GM11168 (cell line): ENCODE measurements around the gene FAM9B.
"Not testable (repeated sequence)": the region's sequence is repeated elsewhere in the genome, so short reads cannot be mapped to it uniquely, and the experiment has no call there.

Source experiments
- in situ Hi-C: fragments of 300-500 bp; cut with MboI; formaldehyde crosslinking; loops from one replicate; pipeline ENCODE4 v1.12.0; 2022; ENCODE audit warnings: low sequenced_read_pairs; ENCODE audit not compliant: unreplicated experiment

The FAM9B gene

GRCh38 chrX:9033989-9034388, at the start of gene FAM9B:
TSS of gene FAM9B (minus strand) at chrX:9034127. CDS start at chrX:9032986, 1,141 bp downstream.
- in situ Hi-C loops = no loop called here

- in situ Hi-C loops = no loop called here
Observed at GRCh38 chrX:9081271-9081670, 47.3 kb upstream of the FAM9B start.

GRCh38 chrX:9074326-9074725, 40.4 kb upstream of the FAM9B start:
- in situ Hi-C loops = no loop called here

- in situ Hi-C loops = no loop called here
Observed at GRCh38 chrX:9072281-9072680, 38.4 kb upstream of the FAM9B start.

- in situ Hi-C loops = no loop called here
Observed at GRCh38 chrX:9071031-9071650, 37.2 kb upstream of the FAM9B start.

GRCh38 chrX:9069573-9069972, 35.6 kb upstream of the FAM9B start:
- in situ Hi-C loops = no loop called here

- in situ Hi-C loops = no loop called here
Observed at GRCh38 chrX:9064694-9065093, 30.8 kb upstream of the FAM9B start.

DNA sequence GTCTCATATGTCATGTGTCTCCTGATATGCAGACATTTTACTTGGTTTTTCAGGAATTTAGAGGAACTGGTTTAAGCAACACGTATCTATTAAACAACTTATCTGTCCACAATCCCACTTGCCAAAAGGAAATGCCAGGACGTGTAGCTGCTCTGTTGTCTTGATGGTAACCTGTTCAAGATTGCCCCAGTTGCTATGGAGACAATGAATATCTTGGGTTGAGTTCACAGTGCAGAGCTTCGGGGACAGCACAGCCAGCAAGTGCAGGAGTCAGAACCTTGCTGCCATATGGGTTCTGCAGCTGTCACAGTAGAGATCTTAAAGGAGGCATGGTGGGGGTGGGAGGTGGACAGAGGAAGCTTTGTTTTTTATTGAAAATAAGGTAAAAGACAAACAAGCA, 28.7 kb upstream of the FAM9B start:
- in situ Hi-C loops = no loop called here

DNA sequence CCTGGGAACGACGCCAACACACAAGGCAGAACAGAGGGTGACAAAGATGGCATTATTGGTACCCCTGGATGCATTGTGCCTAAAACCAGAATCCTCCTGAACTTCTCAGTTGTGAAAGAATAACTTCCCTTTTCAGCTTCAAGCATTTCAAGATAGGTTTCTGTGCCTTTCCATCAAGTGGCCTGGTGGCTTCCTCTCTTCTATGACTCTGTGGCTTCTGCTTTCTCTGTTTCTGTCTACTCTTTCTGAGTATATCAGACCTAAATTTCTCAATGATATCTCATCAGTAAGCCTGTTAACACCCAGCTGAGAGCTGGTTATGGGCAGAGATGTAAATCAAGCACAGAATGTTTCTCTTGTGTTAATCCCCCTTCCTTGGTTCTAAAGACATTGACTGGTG, 21.4 kb upstream of the FAM9B start:
- in situ Hi-C loops = no loop called here

- in situ Hi-C loops = no loop called here
Observed at GRCh38 chrX:9052081-9052480, 18.2 kb upstream of the FAM9B start.

DNA sequence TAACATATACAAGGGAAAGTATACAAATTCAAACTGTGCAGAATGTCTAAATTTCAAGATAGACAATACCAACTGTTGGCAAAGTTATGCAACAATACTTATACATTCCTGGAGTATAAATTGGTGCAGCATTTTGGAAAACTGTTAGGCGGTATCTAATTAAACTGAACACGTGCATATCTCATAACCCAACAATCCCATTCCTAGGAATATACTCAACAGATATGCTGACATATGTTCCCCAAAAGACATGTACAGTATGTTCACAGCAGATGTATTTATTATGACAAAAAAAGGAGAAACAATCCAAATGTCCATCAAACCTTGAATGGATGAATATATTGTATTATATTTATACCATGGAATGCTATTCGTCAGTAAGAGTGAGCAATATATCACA, 16.4 kb upstream of the FAM9B start:
- in situ Hi-C loops = no loop called here

DNA sequence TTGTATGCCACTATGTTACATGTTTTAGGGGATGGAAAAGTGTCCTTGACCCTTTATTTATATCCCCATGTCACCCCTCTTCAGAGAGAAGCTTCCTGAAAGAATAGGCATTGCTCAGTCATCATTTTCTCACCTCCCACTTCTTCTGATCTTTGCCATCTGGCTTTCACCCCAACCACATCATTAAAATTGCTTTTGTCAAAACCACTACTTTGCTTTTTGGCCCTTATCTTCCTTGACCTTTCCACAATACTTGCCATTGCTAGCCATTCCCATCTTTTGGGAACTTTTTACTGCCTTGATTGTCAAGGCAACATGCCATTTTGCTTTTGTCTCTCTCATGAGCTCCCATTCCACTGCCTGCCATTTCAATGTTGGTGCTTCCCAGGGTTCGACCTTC, 14.9 kb upstream of the FAM9B start:
- in situ Hi-C loops = no loop called here

DNA sequence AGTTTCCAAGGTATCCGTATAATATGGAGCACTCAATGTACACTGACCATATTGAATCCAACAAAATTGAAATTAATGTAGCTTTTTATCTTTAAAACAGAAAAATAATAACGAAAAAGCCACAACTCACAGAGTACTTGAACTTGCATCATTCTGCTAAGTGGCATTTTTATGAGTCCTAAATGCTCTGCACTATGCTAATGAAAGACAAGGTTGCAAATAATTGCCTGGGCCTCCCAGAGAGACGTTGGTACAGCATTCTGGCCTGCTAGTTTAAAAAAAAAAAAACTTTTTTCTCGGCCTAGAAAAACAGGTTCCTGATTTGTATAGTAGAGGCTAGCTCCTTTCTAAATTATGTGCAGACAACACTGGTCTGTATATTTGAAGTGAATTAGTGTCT, 4.3 kb upstream of the FAM9B start:
- in situ Hi-C loops = no loop called here

- in situ Hi-C loops = no loop called here
Observed at GRCh38 chrX:9037296-9037695, 3.4 kb upstream of the FAM9B start.

DNA sequence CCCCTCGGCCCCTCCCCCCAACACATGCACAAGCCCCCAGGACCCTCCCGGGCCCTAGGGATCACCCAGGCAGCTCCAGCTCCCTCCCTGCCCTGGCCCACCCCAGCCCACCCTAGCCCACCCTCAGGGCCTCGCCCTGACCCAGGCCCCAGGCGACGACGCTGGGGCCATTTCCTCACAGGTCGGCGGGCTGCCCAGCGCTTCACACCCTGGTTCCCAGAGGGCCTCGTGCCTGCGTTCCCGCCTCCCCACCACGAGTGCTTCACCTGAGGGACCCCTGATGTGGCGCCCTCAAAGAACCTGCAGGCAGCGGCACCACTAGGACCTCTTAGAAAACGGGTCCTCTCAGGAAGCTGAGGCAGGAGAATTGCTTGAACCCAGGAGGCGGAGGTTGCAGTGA, 341 bp downstream of the FAM9B start:
- in situ Hi-C loops = no loop called here

- in situ Hi-C loops = no loop called here
Observed at GRCh38 chrX:9033179-9033578, 748 bp downstream of the FAM9B start.

DNA sequence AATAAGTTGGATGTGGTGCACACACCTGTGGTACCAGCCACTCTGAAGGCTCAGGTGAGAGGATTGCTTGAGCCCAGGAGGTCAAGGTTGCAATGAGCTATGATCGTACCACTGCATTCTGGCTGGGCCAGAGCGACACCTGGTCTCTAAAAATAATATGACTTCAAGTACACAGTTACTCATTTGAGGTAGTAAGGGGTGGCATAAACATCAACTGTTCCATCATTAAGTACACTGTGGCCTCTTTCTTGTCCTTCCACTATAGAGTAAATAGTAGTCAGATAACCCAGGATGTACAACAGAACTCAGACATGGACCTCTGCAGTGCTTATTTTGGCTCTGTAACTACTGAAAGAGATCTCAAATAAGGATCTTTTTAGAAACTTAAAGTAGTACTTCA, 10.6 kb downstream of the FAM9B start:
- in situ Hi-C loops = no loop called here

GRCh38 chrX:9019151-9019550, 14.8 kb downstream of the FAM9B start:
- in situ Hi-C loops = no loop called here

- in situ Hi-C loops = not testable (repeated sequence)
Observed at GRCh38 chrX:9018332-9018731, 15.6 kb downstream of the FAM9B start.

GRCh38 chrX:9003041-9003440, 30.9 kb downstream of the FAM9B start:
- in situ Hi-C loops = no loop called here

- in situ Hi-C loops = no loop called here
Observed at GRCh38 chrX:8988446-8988845, 45.5 kb downstream of the FAM9B start.

GRCh38 chrX:8987672-8988250, 46.2 kb downstream of the FAM9B start:
- in situ Hi-C loops = no loop called here
